Measurements from ENCODE around the gene CELA1. TPM values are rescaled to one million over a fixed set of nuclear protein-coding genes. Genes with fewer than 3 reads are reported as not detected.

CELA1 gene
- total RNA-seq, 2 experiments from 2014 or later, result 0.85 to 1.2 TPM

DNA sequence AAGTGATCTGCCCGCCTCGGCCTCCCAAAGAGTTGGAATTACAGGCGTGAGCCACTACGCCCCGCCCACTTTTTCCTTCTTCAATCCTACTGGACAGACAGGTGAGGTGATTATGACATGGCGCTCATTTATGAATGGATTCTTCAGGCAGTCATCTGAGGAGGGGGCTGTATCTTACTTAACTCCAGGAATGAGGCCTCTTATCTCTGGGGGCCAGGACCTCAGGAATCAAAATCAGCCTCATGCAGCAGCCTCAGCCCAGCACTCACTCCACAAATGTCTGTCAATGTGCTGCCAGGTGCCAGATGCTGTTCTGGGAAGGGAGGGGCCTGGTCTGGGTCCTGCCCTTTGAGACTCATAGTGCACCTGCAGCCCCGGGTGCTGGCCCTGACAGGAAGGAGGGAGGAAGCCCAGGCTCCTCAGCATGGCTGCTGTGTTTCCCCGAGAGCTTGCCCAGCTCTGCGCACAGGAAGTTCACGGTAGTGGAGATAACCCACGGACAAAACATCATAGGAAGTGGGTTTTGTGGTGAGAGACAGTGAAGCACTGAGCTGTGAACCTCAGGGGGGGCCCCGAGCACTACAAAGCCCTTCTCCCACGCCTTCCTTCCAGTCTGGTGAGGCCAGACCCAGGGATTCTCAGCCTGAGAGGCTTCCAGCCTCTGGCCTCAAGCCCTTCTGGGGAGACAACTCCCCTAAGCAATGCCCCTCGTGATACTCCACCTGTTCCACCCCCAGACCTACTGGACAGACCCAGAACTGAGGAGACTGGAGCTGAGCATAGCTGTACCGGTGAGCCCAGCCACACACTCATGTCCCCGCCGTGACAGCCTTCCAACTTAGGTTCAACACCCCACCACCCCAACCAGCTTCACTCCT, 22.4 kb upstream of the CELA1 start:
- H3K9me3 Mint-ChIP-seq, result no peaks in the 10 kb centered on the region
- H3K27me3 Mint-ChIP-seq, result no peaks in the 10 kb centered on the region
- Histone ChIP-seq H3K27me3 (ENCODE audit: control insufficient read depth in 1 of 2, insufficient read depth in 2 of 2, low read length in 2 of 2) (no peaks in the 10 kb centered on the region), H3K36me3 (ENCODE audit: insufficient read depth, low read length) (peaks cover 14% of the 10 kb centered on the region), H3K27ac (ENCODE audit: low read depth in 1 of 2, low read length in 2 of 2) (peak overlapping the region in 1 of 2 donors; percentile 59), H3K4me3 (ENCODE audit: low read length) (peak overlapping the region; percentile 42), H3K4me1 (ENCODE audit: insufficient read depth, low read length) (peaks cover 45% of the 10 kb centered on the region), H3K9me3 (ENCODE audit: control insufficient read depth in 1 of 2, insufficient read depth in 1 of 2, low read length in 2 of 2) (no peaks in the 10 kb centered on the region)
- peak overlapping the region; percentile 66 for H3K4me3 Mint-ChIP-seq
- intact Hi-C loops (cut with DNase I, micrococcal nuclease), result loop anchor here (2.0 kb wide), 4 partner anchors 22 to 56 kb away; partner anchors contain the start of genes GALNT6 (in 1 of the 2) and SLC4A8 (in 1 of the 2)
- ChIA-PET POLR2A (interaction anchor here (0.6 to 3.1 kb wide), 24 partner anchors 13 to 1637 kb away, joined by 3 to 57 read pairs (median 5); partner anchors contain the start of genes BIN2, DAZAP2, EIF4B and GALNT6), CTCF (interaction anchor here (0.7 to 1.8 kb wide), 4 partner anchors 17 to 26 kb away, joined by 3 to 4 read pairs (median 3); no protein-coding TSS in a partner anchor)
- TF ChIP-seq, protein P1, sequence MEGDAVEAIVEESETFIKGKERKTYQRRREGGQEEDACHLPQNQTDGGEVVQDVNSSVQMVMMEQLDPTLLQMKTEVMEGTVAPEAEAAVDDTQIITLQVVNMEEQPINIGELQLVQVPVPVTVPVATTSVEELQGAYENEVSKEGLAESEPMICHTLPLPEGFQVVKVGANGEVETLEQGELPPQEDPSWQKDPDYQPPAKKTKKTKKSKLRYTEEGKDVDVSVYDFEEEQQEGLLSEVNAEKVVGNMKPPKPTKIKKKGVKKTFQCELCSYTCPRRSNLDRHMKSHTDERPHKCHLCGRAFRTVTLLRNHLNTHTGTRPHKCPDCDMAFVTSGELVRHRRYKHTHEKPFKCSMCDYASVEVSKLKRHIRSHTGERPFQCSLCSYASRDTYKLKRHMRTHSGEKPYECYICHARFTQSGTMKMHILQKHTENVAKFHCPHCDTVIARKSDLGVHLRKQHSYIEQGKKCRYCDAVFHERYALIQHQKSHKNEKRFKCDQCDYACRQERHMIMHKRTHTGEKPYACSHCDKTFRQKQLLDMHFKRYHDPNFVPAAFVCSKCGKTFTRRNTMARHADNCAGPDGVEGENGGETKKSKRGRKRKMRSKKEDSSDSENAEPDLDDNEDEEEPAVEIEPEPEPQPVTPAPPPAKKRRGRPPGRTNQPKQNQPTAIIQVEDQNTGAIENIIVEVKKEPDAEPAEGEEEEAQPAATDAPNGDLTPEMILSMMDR (IDR thresholded peaks at IDR 0.05), result no peak
- ATAC-seq (ENCODE audit: poor library complexity), result peak; percentile 94
- peak overlapping the region; percentile 89 for H3K27ac Mint-ChIP-seq
- peak; percentile 74 to 98 (median 84) for DNase-seq
- H3K4me1 Mint-ChIP-seq (ENCODE audit: low read depth), result peaks cover 67% of the 10 kb centered on the region
- H3K36me3 Mint-ChIP-seq (ENCODE audit: low read depth), result peaks cover 34% of the 10 kb centered on the region

DNA sequence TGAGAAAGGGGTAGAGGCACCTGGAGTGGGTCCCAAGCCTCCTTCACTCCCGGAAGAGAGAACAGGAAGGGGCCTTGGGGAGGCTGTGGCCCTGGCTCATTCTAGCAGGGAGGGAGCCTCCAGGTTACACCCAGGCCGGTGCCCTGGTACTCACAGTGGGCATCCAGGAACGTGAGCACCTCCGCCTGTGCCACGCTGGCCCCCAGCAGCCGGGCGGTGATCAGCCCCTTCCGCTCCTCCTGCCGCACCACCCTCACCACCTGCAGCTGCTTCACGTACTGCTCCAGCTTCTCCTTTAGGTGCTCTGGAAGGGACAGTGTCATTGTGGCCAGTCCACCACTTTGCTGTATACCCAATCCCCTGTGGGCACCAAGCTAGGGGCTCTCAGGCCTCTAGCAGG, 18.8 kb upstream of the CELA1 start:
- no peak overlapping the region for H3K27ac ChIP-seq (ENCODE audit: low read depth in 1 of 2, low read length in 2 of 2)
- TF ChIP-seq, protein P1 (IDR thresholded peaks at IDR 0.05), result no peak
- H3K27ac Mint-ChIP-seq, result no peak overlapping the region
- no peaks in the 10 kb centered on the region for H3K27me3 Mint-ChIP-seq
- no peak for ATAC-seq (ENCODE audit: poor library complexity)
- H3K9me3 ChIP-seq (ENCODE audit: control insufficient read depth in 1 of 2, insufficient read depth in 1 of 2, low read length in 2 of 2), result no peaks in the 10 kb centered on the region
- H3K27me3 ChIP-seq (ENCODE audit: control insufficient read depth in 1 of 2, insufficient read depth in 2 of 2, low read length in 2 of 2), result no peaks in the 10 kb centered on the region
- ChIA-PET POLR2A (no interaction called here), CTCF (interaction anchor here (1.2 kb wide), 1 partner anchor 13 kb away, joined by 3 read pairs; no protein-coding TSS in a partner anchor)
- peaks cover 40% of the 10 kb centered on the region for H3K4me1 Mint-ChIP-seq (ENCODE audit: low read depth)
- intact Hi-C loops (cut with DNase I, micrococcal nuclease), result no loop called here
- H3K36me3 Mint-ChIP-seq (ENCODE audit: low read depth), result peaks cover 27% of the 10 kb centered on the region
- peaks cover 37% of the 10 kb centered on the region for H3K4me1 ChIP-seq (ENCODE audit: insufficient read depth, low read length)
- H3K4me3 ChIP-seq (ENCODE audit: low read length), result no peak overlapping the region
- no peaks in the 10 kb centered on the region for H3K9me3 Mint-ChIP-seq
- no peak for DNase-seq
- H3K36me3 ChIP-seq (ENCODE audit: insufficient read depth, low read length), result peaks cover 24% of the 10 kb centered on the region
- H3K4me3 Mint-ChIP-seq, result no peak overlapping the region

DNA sequence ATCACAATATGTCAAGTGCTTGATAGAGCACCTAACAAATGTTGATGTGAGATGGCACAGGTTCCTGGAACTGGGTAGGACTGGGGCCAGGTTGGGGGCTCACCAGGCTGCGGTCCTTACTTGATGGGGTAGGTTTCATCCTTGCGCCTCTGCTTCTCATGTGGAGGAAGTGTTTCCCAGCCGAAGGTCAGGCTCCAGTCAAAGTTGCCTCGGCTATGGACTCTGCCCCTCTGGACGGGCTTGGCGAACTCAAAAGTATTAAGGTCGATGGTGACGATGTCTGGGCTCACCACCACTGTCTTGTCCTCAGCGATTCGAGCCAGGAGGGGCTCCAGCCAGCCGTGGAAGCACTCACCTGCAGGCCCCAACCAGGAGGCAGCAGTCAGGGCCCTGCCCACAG, 17.5 kb upstream of the CELA1 start:
- Histone ChIP-seq H3K4me3 (ENCODE audit: low read length) (no peak overlapping the region), H3K9me3 (ENCODE audit: control insufficient read depth in 1 of 2, insufficient read depth in 1 of 2, low read length in 2 of 2) (no peaks in the 10 kb centered on the region), H3K4me1 (ENCODE audit: insufficient read depth, low read length) (peaks cover 24% of the 10 kb centered on the region), H3K27me3 (ENCODE audit: control insufficient read depth in 1 of 2, insufficient read depth in 2 of 2, low read length in 2 of 2) (no peaks in the 10 kb centered on the region), H3K27ac (ENCODE audit: low read depth in 1 of 2, low read length in 2 of 2) (no peak overlapping the region), H3K36me3 (ENCODE audit: insufficient read depth, low read length) (peaks cover 32% of the 10 kb centered on the region)
- Mint-ChIP-seq H3K9me3 (no peaks in the 10 kb centered on the region), H3K36me3 (ENCODE audit: low read depth) (peaks cover 38% of the 10 kb centered on the region), H3K27ac (no peak overlapping the region), H3K4me3 (no peak overlapping the region), H3K4me1 (ENCODE audit: low read depth) (peaks cover 29% of the 10 kb centered on the region), H3K27me3 (no peaks in the 10 kb centered on the region)
- TF ChIP-seq, protein P1 (IDR thresholded peaks at IDR 0.05), result no peak
- DNase-seq, result no peak
- CTCF ChIA-PET, result no interaction called here
- POLR2A ChIA-PET, result no interaction called here
- intact Hi-C loops (cut with DNase I, micrococcal nuclease), result no loop called here
- no peak for ATAC-seq (ENCODE audit: poor library complexity)
